ENCODE data around the gene PTGS1. TPM values are rescaled to one million over a fixed set of nuclear protein-coding genes. Genes with fewer than 3 reads are reported as not detected.
"Not testable (repeated sequence)": the region's sequence is repeated elsewhere in the genome, so short reads cannot be mapped to it uniquely, and the experiment has no call there.

PTGS1 gene
- total RNA-seq, 1 donor from 2014 or later = 8.2 TPM

GRCh38 chr9:122360891-122361290 lies 9.9 kb upstream of the PTGS1 start:
- no peak for TF ChIP-seq CTCF (IDR thresholded peaks at IDR 0.05; ENCODE audit: unreplicated experiment)
- H3K9me3 Mint-ChIP-seq = peaks cover 8% of the 10 kb centered on the region

GRCh38 chr9:122363131-122363530 lies 7.7 kb upstream of the PTGS1 start:
- H3K27me3 Mint-ChIP-seq (ENCODE audit: low read depth) = peaks cover 12% of the 10 kb centered on the region
- H3K4me3 Mint-ChIP-seq; H3K9me3 Mint-ChIP-seq; DNase-seq (ENCODE audit: low spot score in 2 of 2, unreplicated experiment in 2 of 2); H3K4me1 Mint-ChIP-seq; H3K27ac Mint-ChIP-seq; H3K36me3 Mint-ChIP-seq: not testable (repeated sequence)

More at GRCh38 chr9:122360891-122361290, 9.9 kb upstream of the PTGS1 start:
- Mint-ChIP-seq H3K27ac (no peak overlapping the region), H3K4me3 (no peak overlapping the region), H3K27me3 (ENCODE audit: low read depth) (peaks cover 18% of the 10 kb centered on the region), H3K4me1 (peaks cover 8% of the 10 kb centered on the region), H3K36me3 (no peaks in the 10 kb centered on the region)
- no peak for DNase-seq (ENCODE audit: low spot score in 2 of 2, unreplicated experiment in 2 of 2)

GRCh38 chr9:122364117-122364782 lies 6.6 kb upstream of the PTGS1 start:
- H3K27ac Mint-ChIP-seq = peak overlapping the region; percentile 35
- H3K4me1 Mint-ChIP-seq = peaks cover 8% of the 10 kb centered on the region
- TF ChIP-seq CTCF (IDR thresholded peaks at IDR 0.05; ENCODE audit: unreplicated experiment) = no peak
- H3K4me3 Mint-ChIP-seq = no peak overlapping the region
- H3K36me3 Mint-ChIP-seq = no peaks in the 10 kb centered on the region
- peaks cover 4% of the 10 kb centered on the region for H3K9me3 Mint-ChIP-seq
- H3K27me3 Mint-ChIP-seq (ENCODE audit: low read depth) = peaks cover 20% of the 10 kb centered on the region
- DNase-seq (ENCODE audit: low spot score in 2 of 2, unreplicated experiment in 2 of 2) = no peak

GRCh38 chr9:122364783-122365150 lies 6.1 kb upstream of the PTGS1 start:
- H3K27me3 Mint-ChIP-seq (ENCODE audit: low read depth) = peaks cover 25% of the 10 kb centered on the region
- DNase-seq (ENCODE audit: low spot score in 2 of 2, unreplicated experiment in 2 of 2) = no peak
- H3K4me1 Mint-ChIP-seq = peaks cover 8% of the 10 kb centered on the region
- H3K4me3 Mint-ChIP-seq = no peak overlapping the region
- H3K27ac Mint-ChIP-seq = no peak overlapping the region
- no peaks in the 10 kb centered on the region for H3K36me3 Mint-ChIP-seq
- H3K9me3 Mint-ChIP-seq = peaks cover 4% of the 10 kb centered on the region
- no peak for TF ChIP-seq CTCF (IDR thresholded peaks at IDR 0.05; ENCODE audit: unreplicated experiment)

GRCh38 chr9:122366074-122366660 lies 4.7 kb upstream of the PTGS1 start:
- Mint-ChIP-seq H3K36me3 (no peaks in the 10 kb centered on the region), H3K27ac (no peak overlapping the region), H3K4me1 (peaks cover 10% of the 10 kb centered on the region), H3K27me3 (ENCODE audit: low read depth) (peaks cover 36% of the 10 kb centered on the region), H3K9me3 (peaks cover 4% of the 10 kb centered on the region), H3K4me3 (no peak overlapping the region)
- TF ChIP-seq CTCF (IDR thresholded peaks at IDR 0.05; ENCODE audit: unreplicated experiment) = no peak
- DNase-seq (ENCODE audit: low spot score in 2 of 2, unreplicated experiment in 2 of 2) = no peak

GRCh38 chr9:122367065-122367464 lies 3.8 kb upstream of the PTGS1 start:
- peaks cover 12% of the 10 kb centered on the region for H3K4me1 Mint-ChIP-seq
- no peak for DNase-seq (ENCODE audit: low spot score in 2 of 2, unreplicated experiment in 2 of 2)
- no peaks in the 10 kb centered on the region for H3K36me3 Mint-ChIP-seq
- no peak for TF ChIP-seq CTCF (IDR thresholded peaks at IDR 0.05; ENCODE audit: unreplicated experiment)
- H3K27ac Mint-ChIP-seq = no peak overlapping the region
- H3K4me3 Mint-ChIP-seq = no peak overlapping the region
- peaks cover 45% of the 10 kb centered on the region for H3K27me3 Mint-ChIP-seq (ENCODE audit: low read depth)
- peaks cover 4% of the 10 kb centered on the region for H3K9me3 Mint-ChIP-seq
